ENCODE results near the gene LRRC75A. TPM values are rescaled to one million over a fixed set of nuclear protein-coding genes. Genes with fewer than 3 reads are reported as not detected.
A peak's percentile ranks its signal among the peaks of the same experiment; 100 is the strongest.

Gene LRRC75A
- total and polyA plus RNA-seq, 2 of the 8 experiments (the other 6 are each of a cell fraction or from before 2014, with no cell fraction given): 9.7 to 9.9 TPM

GRCh38 chr17:16423226-16423872, 68.6 kb downstream of the LRRC75A start:
- 92% methylated on average over 10 of the region's 10 CpGs; no CpG with 5 or more reads in 1 of the 2 experiments for WGBS, 2 experiments (ENCODE audit: extremely low coverage in 1 of 2, insufficient coverage in 1 of 2, insufficient read length in 1 of 2, insufficient replicate concordance in 2 of 2, low coverage in 1 of 2, low lambda C conversion rate in 2 of 2, missing lambda C conversion rate in 1 of 2)
- Histone ChIP-seq H2AK5ac (ENCODE audit: low read depth, low read length) (no peak overlapping the region), H2BK20ac (ENCODE audit: low read length) (no peak overlapping the region), H3K18ac (ENCODE audit: extremely low read depth, low read length) (no peak overlapping the region), H3K27ac (ENCODE audit: low read depth, low read length) (no peak overlapping the region), H3K4me1 (replicated peaks in 1 of 4; ENCODE audit: control insufficient read depth in 3 of 4, insufficient read depth in 4 of 4, low read length in 3 of 4) (peaks cover 0 to 2% (median 0%) of the 10 kb centered on the region in 4 experiments; a peak in 1 of 7 replicates), H3K14ac (ENCODE audit: insufficient read length) (no peak overlapping the region), H3K27me3 (replicated peaks in 1 of 4; ENCODE audit: control insufficient read depth in 3 of 4, extremely low read depth in 1 of 4, insufficient read depth in 3 of 4, low read length in 3 of 4) (no peaks in the 10 kb centered on the region), H3K4ac (replicated peaks; ENCODE audit: insufficient read length, low read depth, low read length) (no peak overlapping the region), H3K79me1 (ENCODE audit: low read depth, low read length) (no peaks in the 10 kb centered on the region), H2BK15ac (ENCODE audit: low read length) (0 out of 2 replicates have a peak overlapping the region, but pooled peaks have one; percentile 23), H4K8ac (ENCODE audit: extremely low read depth, insufficient read depth, low read length) (no peak overlapping the region), H3K4me3 (ENCODE audit: extremely low read depth in 1 of 4, insufficient read depth in 2 of 4, low read depth in 3 of 4, low read length in 4 of 4) (no peak overlapping the region), H2BK12ac (ENCODE audit: low read depth, low read length) (peak overlapping the region; percentile 12; the same call in 1 of the 2 replicates), H2AFZ (ENCODE audit: low read length) (no peak overlapping the region), H3K56ac (replicated peaks; ENCODE audit: insufficient read length, low read depth, low read length) (no peak overlapping the region), H3K79me2 (ENCODE audit: control insufficient read depth in 1 of 2, insufficient read depth in 2 of 2, low read length in 2 of 2) (no peaks in the 10 kb centered on the region), H3K23ac (ENCODE audit: insufficient read length) (no peak overlapping the region), H2BK120ac (replicated peaks; ENCODE audit: low read depth, low read length) (no peak overlapping the region), H3K4me2 (ENCODE audit: insufficient read depth in 1 of 2, low read depth in 2 of 2, low read length in 2 of 2) (no peak overlapping the region), H2BK5ac (ENCODE audit: low read depth, low read length) (0 out of 2 replicates have a peak overlapping the region, but pooled peaks have one; percentile 24), H3K36me3 (ENCODE audit: control insufficient read depth in 2 of 4, insufficient read depth in 4 of 4, low read length in 3 of 4) (no peaks in the 10 kb centered on the region), H4K5ac (ENCODE audit: insufficient read length, low read depth, low read length) (no peak overlapping the region), H3K9ac (replicated peaks in 1 of 4; ENCODE audit: extremely low read depth in 1 of 4, low read depth in 3 of 4, low read length in 3 of 4) (no peak overlapping the region), H4K20me1 (replicated peaks in 1 of 2; ENCODE audit: control insufficient read depth in 1 of 2, insufficient read depth in 2 of 2, low read length in 2 of 2) (no peaks in the 10 kb centered on the region), H4K91ac (replicated peaks; ENCODE audit: insufficient read length, low read length) (no peak overlapping the region), H3K23me2 (ENCODE audit: low read depth, low read length) (no peaks in the 10 kb centered on the region), H3K9me3 (ENCODE audit: insufficient read depth in 2 of 2, low read depth in 1 of 2, low read length in 1 of 2) (no peaks in the 10 kb centered on the region)
- DNase-seq (ENCODE audit: low read depth in 1 of 2, low spot score in 2 of 2) (no peak), FAIRE-seq (no peak)
- ChIA-PET POLR2A (ENCODE audit: partially characterized antibody) (interaction anchor here (0.6 to 3.3 kb wide), 7 partner anchors 11 to 1656 kb away, joined by 3 to 22 read pairs (median 4); partner anchors contain the start of gene UBB), CTCF (ENCODE audit: partially characterized antibody) (interaction anchor here (0.7 to 2.1 kb wide), 3 partner anchors 14 to 59 kb away, joined by 3 to 9 read pairs (median 3); no protein-coding TSS in a partner anchor)
- TF ChIP-seq TAF1 (IDR thresholded peaks at IDR 0.05; ENCODE audit: low read depth, low read length) (no peak), RXRA (IDR thresholded peaks at IDR 0.05; ENCODE audit: insufficient read depth, low read depth, low read length) (no peak), POLR2AphosphoS5 (IDR thresholded peaks at IDR 0.05; ENCODE audit: low read depth, low read length) (no peak), TAF7 (optimal IDR thresholded peaks at IDR 0.05; ENCODE audit: borderline replicate concordance, low read depth, low read length) (no peak), CBX8 (IDR thresholded peaks at IDR 0.05; ENCODE audit: borderline replicate concordance, low read depth, low read length) (no peak), BRCA1 (IDR thresholded peaks at IDR 0.05; ENCODE audit: low read depth, low read length) (no peak), ASH2L (IDR thresholded peaks at IDR 0.05; ENCODE audit: low read length) (no peak), POU5F1 (IDR thresholded peaks at IDR 0.05; ENCODE audit: low read depth, low read length) (no peak), HDAC6 (IDR thresholded peaks at IDR 0.05; ENCODE audit: low read depth, low read length) (no peak), EP300 (IDR thresholded peaks at IDR 0.05; ENCODE audit: borderline replicate concordance in 1 of 2, low read depth in 2 of 2, low read length in 2 of 2) (no peak)
- TF ChIP-seq, protein P1, sequence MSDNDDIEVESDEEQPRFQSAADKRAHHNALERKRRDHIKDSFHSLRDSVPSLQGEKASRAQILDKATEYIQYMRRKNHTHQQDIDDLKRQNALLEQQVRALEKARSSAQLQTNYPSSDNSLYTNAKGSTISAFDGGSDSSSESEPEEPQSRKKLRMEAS (IDR thresholded peaks at IDR 0.05): no peak
- TF ChIP-seq, protein P2, sequence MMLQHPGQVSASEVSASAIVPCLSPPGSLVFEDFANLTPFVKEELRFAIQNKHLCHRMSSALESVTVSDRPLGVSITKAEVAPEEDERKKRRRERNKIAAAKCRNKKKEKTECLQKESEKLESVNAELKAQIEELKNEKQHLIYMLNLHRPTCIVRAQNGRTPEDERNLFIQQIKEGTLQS (IDR thresholded peaks at IDR 0.05; ENCODE audit: insufficient read depth, low read depth, low read length): no peak

Measured in H1 (cell line).